Loucy (cell line): ENCODE measurements around the gene RPL26.

Source experiments
- CTCF ChIP-seq: fragments of 200-600 bp; sonication (generic); conservative IDR thresholded peaks from 2 replicates; pipeline ENCODE4 v1.5.1; 2014; ENCODE audit warnings: mild to moderate bottlenecking, antibody characterized with exemption, low read length
- EZH2phosphoT487 ChIP-seq: fragments of 200-600 bp; IDR thresholded peaks from 2 replicates; pipeline ENCODE4 v1.6.1; 2018; ENCODE audit warnings: antibody characterized with exemption, mild to moderate bottlenecking, moderate library complexity, borderline replicate concordance

GRCh38 chr17:8402921-8403536 is 20.0 kb upstream of the RPL26 start:
- TF ChIP-seq CTCF: no peak
- no peak for TF ChIP-seq EZH2phosphoT487
